SJCRH30 (cell line): ENCODE results near the gene ATF1. TPM values are rescaled to one million over a fixed set of nuclear protein-coding genes. Genes with fewer than 3 reads are reported as not detected.
A peak's percentile ranks its signal among the peaks of the same experiment; 100 is the strongest.

Experiments
- DNase-seq, 2 experiments: peaks; one replicate each; pipeline ENCODE4 v3.0.0-alpha.2; 2015 to 2020
- H3K27ac ChIP-seq: fragments of 250-450 bp; sonication (Bioruptor Pico); 2 replicates; pipeline ENCODE4 v1.5.1; 2020; ENCODE audit warnings: mild to moderate bottlenecking, moderate library complexity
- H3K27me3 ChIP-seq: fragments of 250-450 bp; sonication (Bioruptor Pico); 2 replicates; pipeline ENCODE4 v1.5.1; 2020; ENCODE audit warnings: mild to moderate bottlenecking, moderate library complexity
- H3K36me3 ChIP-seq: fragments of 250-450 bp; sonication (Bioruptor Pico); 2 replicates; pipeline ENCODE4 v1.5.1; 2020; ENCODE audit warnings: mild to moderate bottlenecking, moderate library complexity
- H3K4me1 ChIP-seq: fragments of 250-450 bp; sonication (Bioruptor Pico); 2 replicates; pipeline ENCODE4 v1.5.1; 2020; ENCODE audit warnings: mild to moderate bottlenecking, moderate library complexity
- H3K4me3 ChIP-seq: fragments of 250-450 bp; sonication (Bioruptor Pico); 2 replicates; pipeline ENCODE4 v1.5.1; 2020; ENCODE audit warnings: mild to moderate bottlenecking, moderate library complexity
- H3K9me3 ChIP-seq: fragments of 250-450 bp; sonication (Bioruptor Pico); replicated peaks from 2 replicates; pipeline ENCODE4 v1.5.1; 2020; ENCODE audit warnings: mild to moderate bottlenecking, moderate library complexity
- total RNA-seq: library from RNA; depleted of rRNA; stranded (reverse); fragments of >200 nt; shearing (Covaris generic); gene quantifications from 2 replicates; pipeline ENCODE4 v1.2.3, GENCODE V29; 2014

Gene ATF1
- total RNA-seq, 1 experiment from 2014 or later, result 56.4 TPM

DNA sequence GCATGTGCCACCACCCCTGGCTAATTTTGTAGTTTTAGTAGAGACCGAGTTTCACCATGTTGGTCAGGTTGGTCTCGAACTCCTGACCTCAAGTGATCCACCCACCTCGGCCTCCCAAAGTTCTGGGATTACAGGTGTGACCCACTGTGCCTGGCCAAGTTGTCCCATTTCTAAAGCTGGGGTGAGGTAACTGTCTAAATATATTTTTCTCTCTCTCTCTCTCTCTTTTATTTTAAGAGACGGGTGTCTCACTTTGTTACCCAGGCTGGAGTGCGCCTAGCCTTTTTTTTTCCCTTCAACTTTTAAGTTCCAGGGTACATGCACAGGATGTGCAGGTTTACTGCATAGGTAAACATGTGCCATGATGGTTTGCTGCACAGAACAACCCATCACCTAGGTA lies 8.6 kb downstream of the ATF1 start:
- H3K36me3 ChIP-seq, result peaks cover 15% of the 10 kb centered on the region
- H3K4me3 ChIP-seq, result no peak overlapping the region
- H3K9me3 ChIP-seq, result peaks cover 8% of the 10 kb centered on the region; the same call in 1 of the 2 replicates
- no peak for DNase-seq
- no peak overlapping the region for H3K27ac ChIP-seq
- H3K27me3 ChIP-seq, result no peaks in the 10 kb centered on the region
- no peaks in the 10 kb centered on the region for H3K4me1 ChIP-seq

DNA sequence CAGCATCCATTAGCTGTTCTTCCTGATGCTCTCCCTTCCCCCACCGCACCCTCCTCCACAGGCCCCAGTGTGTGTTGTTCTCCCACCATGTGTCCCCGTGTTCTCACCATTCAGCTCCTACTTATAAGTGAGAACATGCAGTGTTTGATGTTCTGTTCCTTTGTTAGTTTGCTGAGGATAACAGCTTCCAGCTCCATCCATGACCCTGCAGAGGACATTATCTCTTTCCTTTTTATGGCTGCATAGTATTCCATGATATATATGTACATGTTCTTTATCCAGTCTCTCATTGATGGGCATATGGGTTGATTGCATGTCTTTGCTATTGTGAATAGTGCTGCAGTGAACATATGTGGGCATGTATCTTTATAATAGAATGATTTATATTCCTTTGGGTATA lies 9.0 kb downstream of the ATF1 start:
- DNase-seq, result no peak
- peaks cover 15% of the 10 kb centered on the region for H3K36me3 ChIP-seq
- H3K27ac ChIP-seq, result no peak overlapping the region
- H3K4me1 ChIP-seq, result no peaks in the 10 kb centered on the region
- no peaks in the 10 kb centered on the region for H3K27me3 ChIP-seq
- no peak overlapping the region for H3K4me3 ChIP-seq
- H3K9me3 ChIP-seq, result peaks cover 8% of the 10 kb centered on the region; the same call in 1 of the 2 replicates

DNA sequence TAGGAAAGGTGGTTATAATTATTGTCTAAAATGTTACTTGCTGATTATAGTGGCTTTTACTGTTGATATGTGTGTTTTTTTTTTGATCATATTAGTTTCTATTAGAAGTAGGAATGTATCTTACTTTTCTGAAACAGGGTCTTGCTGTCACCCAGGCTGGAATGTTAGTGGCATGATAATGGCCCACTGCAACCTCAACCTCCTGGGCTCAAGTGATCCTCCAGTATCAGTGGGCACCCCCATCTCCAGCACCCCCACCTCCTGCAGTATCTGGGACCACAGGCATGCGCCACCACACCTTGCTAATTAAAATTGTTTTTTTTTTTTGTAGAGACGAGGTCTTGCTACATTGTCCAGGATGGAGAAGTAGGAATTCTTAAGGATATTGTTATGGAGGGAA lies 11.3 kb downstream of the ATF1 start:
- H3K9me3 ChIP-seq, result peaks cover 11% of the 10 kb centered on the region; the same call in 1 of the 2 replicates
- no peak overlapping the region for H3K27ac ChIP-seq
- no peaks in the 10 kb centered on the region for H3K27me3 ChIP-seq
- 0 out of 2 replicates have a peak, but pooled peaks cover 3% of the 10 kb centered on the region for H3K4me1 ChIP-seq
- H3K4me3 ChIP-seq, result no peak overlapping the region
- DNase-seq, result no peak
- H3K36me3 ChIP-seq, result peaks cover 10% of the 10 kb centered on the region

- no peak for DNase-seq
- Histone ChIP-seq H3K4me1 (0 out of 2 replicates have a peak, but pooled peaks cover 3% of the 10 kb centered on the region), H3K27ac (no peak overlapping the region), H3K27me3 (no peaks in the 10 kb centered on the region), H3K9me3 (peaks cover 11% of the 10 kb centered on the region; the same call in 1 of the 2 replicates), H3K4me3 (no peak overlapping the region), H3K36me3 (peaks cover 12% of the 10 kb centered on the region)
Measured at GRCh38 chr12:50776749-50777728, 13.1 kb downstream of the ATF1 start.

DNA sequence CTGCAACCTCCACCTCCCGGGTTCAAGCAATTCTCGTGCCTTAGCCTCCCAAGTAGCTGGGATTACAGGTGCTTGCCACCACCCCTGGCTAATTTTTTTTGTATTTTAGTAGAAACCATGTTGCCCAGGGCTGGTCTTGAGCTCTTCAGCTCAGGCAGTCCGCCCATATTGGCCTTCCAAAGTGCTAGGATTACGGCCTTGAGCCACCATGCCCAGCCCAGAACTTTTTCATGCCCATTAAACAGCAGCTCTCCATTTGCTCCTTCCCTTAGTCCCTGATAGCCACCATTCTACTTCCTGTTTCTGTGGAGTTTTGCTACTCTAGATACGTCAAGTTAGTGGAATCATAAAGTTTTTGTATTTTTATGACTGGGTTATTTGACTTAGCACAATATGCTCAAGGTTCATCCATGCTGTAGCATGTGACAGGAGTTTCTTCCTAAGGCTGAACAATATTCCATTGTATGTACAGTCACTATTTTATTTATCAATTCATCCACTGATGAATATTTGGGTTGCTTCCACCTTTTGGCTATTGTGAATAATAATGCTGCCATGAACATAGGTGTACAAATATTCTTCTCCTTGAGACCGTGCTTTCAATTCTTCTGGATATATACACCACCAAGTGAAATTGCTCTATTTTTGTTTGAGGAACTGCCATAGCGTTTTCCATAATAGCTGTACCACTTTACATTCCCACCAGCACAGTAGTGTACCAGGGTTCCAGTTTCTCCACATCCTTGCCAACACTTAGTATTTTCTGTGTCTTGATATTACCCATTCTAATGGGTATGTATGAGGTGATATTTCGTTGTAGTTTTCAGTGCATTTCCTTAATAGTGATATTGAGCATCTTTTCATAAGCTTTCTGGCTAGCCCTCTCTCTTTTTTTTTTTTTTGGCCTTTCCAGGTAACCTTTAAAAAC lies 15.0 kb downstream of the ATF1 start:
- H3K27ac ChIP-seq, result no peak overlapping the region
- no peak overlapping the region for H3K4me3 ChIP-seq
- DNase-seq, result no peak
- H3K9me3 ChIP-seq, result peaks cover 7% of the 10 kb centered on the region; the same call in 1 of the 2 replicates
- H3K27me3 ChIP-seq, result no peaks in the 10 kb centered on the region
- 0 out of 2 replicates have a peak, but pooled peaks cover 3% of the 10 kb centered on the region for H3K4me1 ChIP-seq
- H3K36me3 ChIP-seq, result peaks cover 21% of the 10 kb centered on the region

- H3K9me3 ChIP-seq, result peaks cover 7% of the 10 kb centered on the region; the same call in 1 of the 2 replicates
- no peak overlapping the region for H3K4me3 ChIP-seq
- no peaks in the 10 kb centered on the region for H3K27me3 ChIP-seq
- no peak overlapping the region for H3K27ac ChIP-seq
- no peak for DNase-seq
- peaks cover 21% of the 10 kb centered on the region for H3K36me3 ChIP-seq
- 0 out of 2 replicates have a peak, but pooled peaks cover 3% of the 10 kb centered on the region for H3K4me1 ChIP-seq
Measured at GRCh38 chr12:50780013-50780412, 16.1 kb downstream of the ATF1 start.

GRCh38 chr12:50784501-50784900 lies 20.6 kb downstream of the ATF1 start:
- Histone ChIP-seq H3K9me3 (peaks cover 5% of the 10 kb centered on the region; the same call in 1 of the 2 replicates), H3K4me3 (no peak overlapping the region), H3K4me1 (peaks cover 19% of the 10 kb centered on the region), H3K36me3 (peaks cover 25% of the 10 kb centered on the region), H3K27me3 (no peaks in the 10 kb centered on the region), H3K27ac (no peak overlapping the region)
- DNase-seq, result no peak

DNA sequence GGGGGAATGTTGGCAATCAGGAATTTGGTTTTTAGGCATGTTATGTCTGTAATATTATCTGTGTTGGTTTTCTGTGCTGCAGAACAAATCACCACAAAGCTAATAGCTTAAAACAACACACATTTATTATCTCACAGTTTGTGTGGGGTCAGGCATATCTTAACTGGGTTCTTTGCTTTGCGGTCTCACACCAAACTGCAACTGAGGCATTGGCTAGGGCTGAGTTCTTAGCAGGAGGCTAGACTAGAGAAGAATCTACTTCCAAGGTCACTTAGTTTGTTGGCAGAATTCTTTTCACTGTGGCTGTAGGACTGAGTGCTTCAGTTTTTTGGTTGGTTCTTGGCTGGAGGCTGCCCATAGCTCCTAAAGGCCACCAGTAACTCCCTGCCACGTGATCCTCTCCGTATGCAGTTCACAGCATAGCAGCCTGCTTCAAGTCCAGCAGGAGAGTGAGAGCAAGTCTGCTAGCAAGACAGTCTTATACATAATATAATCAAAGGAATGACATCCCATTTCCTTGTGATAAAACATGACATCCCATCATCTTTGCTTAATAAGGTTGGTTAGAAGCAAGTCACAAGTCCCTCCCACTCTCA lies 21.6 kb downstream of the ATF1 start:
- no peak for DNase-seq
- peaks cover 16% of the 10 kb centered on the region for H3K4me1 ChIP-seq
- H3K27ac ChIP-seq, result no peak overlapping the region

DNA sequence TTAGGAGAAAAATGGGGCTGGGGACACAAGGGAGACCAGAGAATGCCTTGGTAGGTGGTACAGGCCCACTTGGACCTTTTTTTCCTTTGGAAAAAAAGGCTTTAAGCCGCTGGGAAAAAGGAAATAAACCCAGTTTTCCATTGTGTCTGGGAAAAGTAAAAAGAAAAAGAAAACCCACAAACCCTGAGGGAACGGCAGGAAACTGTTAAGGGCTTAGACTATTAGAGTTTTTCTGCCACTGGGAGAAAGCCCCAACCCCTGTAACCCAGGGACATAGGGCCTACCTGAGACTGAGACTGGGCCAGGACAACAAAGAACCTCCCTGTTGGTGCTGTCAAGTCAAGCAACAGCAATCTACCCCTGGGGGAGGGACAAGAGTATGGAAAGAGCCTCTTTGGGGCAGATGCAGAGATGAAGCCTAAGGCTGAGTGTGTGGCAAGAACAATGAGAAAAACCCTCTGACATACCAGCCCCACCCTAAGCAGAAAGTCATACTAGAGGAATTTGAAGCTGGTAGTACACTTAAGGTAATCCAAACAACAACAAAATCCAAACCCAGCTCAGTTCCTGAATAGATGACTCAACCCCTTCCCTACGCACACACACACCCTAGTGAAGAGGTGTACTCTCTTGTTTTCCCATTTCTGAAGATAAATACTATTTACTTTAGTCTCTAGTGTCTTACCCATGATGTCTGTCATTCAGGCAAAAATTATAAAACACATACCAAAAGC lies 22.8 kb downstream of the ATF1 start:
- H3K27ac ChIP-seq, result peak overlapping the region; percentile 58
- H3K36me3 ChIP-seq, result peaks cover 15% of the 10 kb centered on the region
- no peak overlapping the region for H3K4me3 ChIP-seq
- peaks cover 16% of the 10 kb centered on the region for H3K4me1 ChIP-seq
- H3K9me3 ChIP-seq, result no peaks in the 10 kb centered on the region
- DNase-seq, result peak; percentile 41 to 42
- H3K27me3 ChIP-seq, result no peaks in the 10 kb centered on the region

More for the DNA sequence above, 21.6 kb downstream of the ATF1 start:
- H3K4me3 ChIP-seq, result no peak overlapping the region
- H3K36me3 ChIP-seq, result peaks cover 24% of the 10 kb centered on the region
- H3K9me3 ChIP-seq, result no peaks in the 10 kb centered on the region
- H3K27me3 ChIP-seq, result no peaks in the 10 kb centered on the region

DNA sequence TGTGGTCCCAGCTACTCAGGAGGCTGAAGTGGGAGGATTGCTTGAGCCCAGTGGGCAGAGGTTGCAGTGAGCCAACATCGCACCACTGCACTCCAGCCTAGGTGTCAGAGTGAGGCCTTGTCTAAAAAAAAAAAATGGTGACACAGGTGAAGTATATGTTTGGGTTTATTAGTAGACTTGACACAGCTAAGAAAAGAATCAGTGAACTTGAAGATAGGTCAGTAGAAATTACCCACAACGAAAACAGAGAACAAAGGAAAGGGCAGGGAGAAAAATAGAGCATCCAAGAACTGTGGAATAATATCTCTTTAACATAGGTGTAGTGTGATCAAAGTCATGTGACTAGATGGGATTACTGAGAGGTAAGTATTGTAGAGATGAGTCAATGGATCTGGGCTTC lies 23.7 kb downstream of the ATF1 start:
- H3K4me1 ChIP-seq, result peaks cover 16% of the 10 kb centered on the region
- no peak overlapping the region for H3K27ac ChIP-seq

DNA sequence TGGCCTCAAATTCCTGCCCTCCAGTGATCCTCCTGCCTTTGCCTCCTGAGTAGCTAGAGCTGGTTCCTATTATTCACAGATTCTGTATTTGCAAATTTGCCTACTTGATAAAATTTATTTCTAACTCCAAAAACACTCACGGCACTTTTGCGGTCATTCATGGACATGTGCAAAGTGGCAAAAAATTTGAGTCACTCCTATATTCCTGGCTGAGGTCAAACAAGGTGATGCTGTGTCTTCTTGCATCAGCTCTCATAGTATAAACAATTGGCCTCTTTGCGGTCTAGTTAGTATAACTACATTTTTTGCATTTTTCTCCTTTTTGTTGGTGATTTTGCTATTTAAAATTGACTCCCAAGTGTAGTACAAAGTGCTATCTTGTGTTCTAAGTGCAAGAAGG lies 24.7 kb downstream of the ATF1 start:
- Histone ChIP-seq H3K4me3 (no peak overlapping the region), H3K27me3 (no peaks in the 10 kb centered on the region), H3K36me3 (0 out of 2 replicates have a peak, but pooled peaks cover 4% of the 10 kb centered on the region), H3K9me3 (no peaks in the 10 kb centered on the region), H3K27ac (no peak overlapping the region), H3K4me1 (peaks cover 16% of the 10 kb centered on the region)
- no peak for DNase-seq

More for the DNA sequence above, 23.7 kb downstream of the ATF1 start:
- Histone ChIP-seq H3K4me3 (no peak overlapping the region), H3K36me3 (peaks cover 11% of the 10 kb centered on the region; the same call in 1 of the 2 replicates), H3K9me3 (no peaks in the 10 kb centered on the region), H3K27me3 (no peaks in the 10 kb centered on the region)
- no peak for DNase-seq

DNA sequence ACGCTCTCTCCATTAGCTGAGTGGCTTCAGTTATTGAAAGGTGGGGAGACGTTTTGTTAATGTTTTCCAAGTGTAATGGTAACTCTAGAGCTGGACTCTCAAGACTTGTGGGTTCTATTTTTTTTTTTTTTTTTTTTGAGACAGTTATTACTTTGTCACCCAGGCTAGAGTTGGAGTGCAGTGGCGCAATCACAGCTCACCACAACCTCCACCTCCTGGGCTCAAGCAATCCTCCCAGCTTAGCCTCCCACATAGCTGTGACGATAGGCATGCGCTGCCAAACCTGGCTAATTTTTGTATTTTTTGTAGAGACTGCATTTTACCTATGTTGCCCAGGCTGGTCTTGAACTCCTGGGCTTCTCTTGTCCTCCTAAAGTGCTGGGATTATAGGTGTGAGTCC lies 26.2 kb downstream of the ATF1 start:
- H3K4me1 ChIP-seq, result peaks cover 16% of the 10 kb centered on the region
- H3K27ac ChIP-seq, result no peak overlapping the region
- no peaks in the 10 kb centered on the region for H3K9me3 ChIP-seq
- no peak overlapping the region for H3K4me3 ChIP-seq
- H3K27me3 ChIP-seq, result no peaks in the 10 kb centered on the region
- DNase-seq, result no peak
- H3K36me3 ChIP-seq, result peaks cover 8% of the 10 kb centered on the region; the same call in 1 of the 2 replicates

GRCh38 chr12:50799908-50800307 lies 36.0 kb downstream of the ATF1 start:
- H3K27ac ChIP-seq, result no peak overlapping the region
- H3K27me3 ChIP-seq, result no peaks in the 10 kb centered on the region
- no peaks in the 10 kb centered on the region for H3K4me1 ChIP-seq
- peaks cover 15% of the 10 kb centered on the region; the same call in 1 of the 2 replicates for H3K9me3 ChIP-seq
- H3K4me3 ChIP-seq, result no peak overlapping the region
- H3K36me3 ChIP-seq, result peaks cover 72% of the 10 kb centered on the region
- no peak for DNase-seq
